Esophagus muscularis mucosa (tissue), 4 donors: ENCODE measurements around the gene FBXW9. TPM values are rescaled to one million over a fixed set of nuclear protein-coding genes. Genes with fewer than 3 reads are reported as not detected.

Source experiments
- DNase-seq: peaks from one replicate; pipeline ENCODE4 v3.0.0-alpha.2; 2017; ENCODE audit errors: extremely low spot score
- H3K27ac ChIP-seq, 4 donors: fragments of 200-600 bp; sonication (generic); replicated peaks in 1 of 4; 1 replicate in 3 of 4; 2 replicates in 1 of 4; pipeline ENCODE4 v1.5.1; 2016 to 2019; ENCODE audit warnings: mild to moderate bottlenecking in 1 of 4
- H3K27me3 ChIP-seq, 4 donors: fragments of 200-600 bp; sonication (generic); one replicate each; pipeline versions ENCODE4 v1.5.1 to v1.6.0; 2016 to 2019
- H3K36me3 ChIP-seq, 4 donors: fragments of 200-600 bp; sonication (generic); one replicate each; pipeline ENCODE4 v1.5.1; 2016 to 2019
- H3K4me1 ChIP-seq, 4 donors: fragments of 200-600 bp; sonication (generic); one replicate each; pipeline ENCODE4 v1.5.1; 2016 to 2019
- H3K4me3 ChIP-seq, 4 donors: fragments of 200-600 bp; sonication (generic); 1 replicate in 2 of 4; 2 replicates in 2 of 4; pipeline ENCODE4 v1.5.1; 2016 to 2019; ENCODE audit warnings: mild to moderate bottlenecking in 4 of 4, moderate library complexity in 1 of 4
- H3K9me3 ChIP-seq, 4 donors: fragments of 200-600 bp; sonication (generic); 1 replicate in 3 of 4; 2 replicates in 1 of 4; pipeline ENCODE4 v1.5.1; 2016 to 2019
- EP300 ChIP-seq: sonication (generic); formaldehyde crosslinking; IDR thresholded peaks from one replicate; pipeline ENCODE4 v1.6.1; 2017; ENCODE audit warnings: antibody characterized with exemption
- POLR2A ChIP-seq: fragments of 450-650 bp; IDR thresholded peaks from one replicate; pipeline ENCODE4 v1.6.1; 2017; ENCODE audit warnings: antibody characterized with exemption, moderate library complexity, mild to moderate bottlenecking, low read depth
- POLR2AphosphoS5 ChIP-seq, 2 donors: sonication (generic); formaldehyde crosslinking; IDR thresholded peaks; one replicate each; pipeline ENCODE4 v1.6.1; 2017; ENCODE audit warnings: antibody characterized with exemption in 2 of 2
- WGBS: methylation state at CpG from one replicate; pipeline ENCODE4 v1.1.5; 2018; 5-methylcytosine and 5-hydroxymethylcytosine counted together
- intact Hi-C: fragments of 100-400 bp; cut with DNase I; formaldehyde crosslinking; loops from one replicate; pipeline ENCODE4 v1.15.1; 2023
- total RNA-seq, 4 donors: library from RNA; depleted of rRNA; stranded (reverse); fragments of >200 nt; gene quantifications; one replicate each; pipeline versions ENCODE4 v1.1.0 to v1.2.1, GENCODE V29; 2016
- TF ChIP-seq, protein P1 (sequence below), 3 experiments: fragments of 200-600 bp in 2 of 3; fragments of 450-650 bp in 1 of 3; sonication (generic) in 2 of 3; IDR thresholded peaks; one replicate each; pipeline ENCODE4 v1.5.1; 2017 to 2019; ENCODE audit warnings: antibody characterized with exemption in 3 of 3, mild to moderate bottlenecking in 2 of 3, moderate library complexity in 1 of 3

Gene FBXW9
- 10 to 100 TPM in 1 of 4 donors, 1 to 10 TPM in 3; 4.3 to 10.6 (median 7.5) TPM for total RNA-seq

DNA sequence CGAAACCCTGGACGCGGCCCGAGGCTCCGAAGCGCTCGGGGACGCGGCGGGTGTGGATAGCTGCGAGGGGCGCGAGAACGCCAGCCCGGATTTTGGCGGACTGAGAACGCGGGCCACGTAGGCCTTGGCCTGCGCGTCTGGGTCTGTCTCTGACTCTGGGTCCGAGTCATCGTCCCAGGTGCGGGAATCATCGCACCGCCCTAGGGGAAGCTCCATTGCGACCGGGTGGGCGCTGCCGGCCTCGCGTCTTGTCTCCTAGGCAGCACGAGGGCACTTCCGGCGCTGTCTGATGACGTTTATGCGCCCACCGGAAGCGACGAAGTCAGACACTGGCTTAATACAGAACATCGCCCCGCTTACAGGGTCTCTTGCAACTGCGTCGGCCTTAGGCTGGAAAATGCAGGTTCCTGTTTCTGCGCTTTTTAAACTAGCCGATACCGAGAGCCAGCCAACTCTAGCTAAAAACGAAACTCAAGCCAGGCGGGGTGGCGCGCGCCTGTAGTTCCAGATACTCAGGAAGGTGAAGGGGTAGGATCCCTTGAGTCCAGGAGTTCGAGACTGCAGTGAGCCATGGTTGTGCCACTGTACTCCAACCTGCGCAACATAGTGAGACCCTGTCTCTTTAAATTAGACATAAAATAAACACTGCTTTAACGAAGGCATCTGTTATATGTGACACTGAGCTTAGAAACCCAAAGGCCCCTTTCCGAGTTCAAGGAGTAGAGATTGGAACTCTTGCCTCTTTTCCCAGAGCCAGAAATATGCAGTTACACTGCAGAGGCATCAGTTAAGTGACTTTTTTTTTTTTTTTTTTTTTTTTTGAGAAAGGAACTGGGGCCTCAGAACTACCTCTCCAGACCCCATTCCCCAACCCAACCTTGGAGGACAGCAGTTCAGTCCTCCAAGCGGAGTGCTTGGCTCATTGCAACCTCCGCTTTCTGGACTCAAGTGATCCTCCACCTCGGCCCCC lies at the start of gene FBXW9:
Gene FBXW9, minus strand, starts transcription at position 266 of the 970 bp plus-strand sequence. Its CDS starts 50 bp downstream, at position 216.
- Histone ChIP-seq H3K27me3 (no peaks in the 10 kb centered on the region), H3K36me3 (peaks cover 18 to 36% (median 28%) of the 10 kb centered on the region in 4 donors), H3K4me3 (peak within 1 kb of the TSS; percentile 67 to 90 (median 74)), H3K9me3 (no peaks in the 10 kb centered on the region), H3K27ac (peak within 1 kb of the TSS; percentile 82 to 94 (median 92)), H3K4me1 (peaks cover 16 to 24% (median 22%) of the 10 kb centered on the region in 4 donors)
- intact Hi-C loops = no loop called here
- WGBS = 18% methylated on average over 18 of the region's 59 CpGs
- TF ChIP-seq POLR2A (no peak), POLR2AphosphoS5 (IDR thresholded peaks at IDR 0.05) (peak; percentile 95 to 96), EP300 (no peak)
- TF ChIP-seq, protein P1, sequence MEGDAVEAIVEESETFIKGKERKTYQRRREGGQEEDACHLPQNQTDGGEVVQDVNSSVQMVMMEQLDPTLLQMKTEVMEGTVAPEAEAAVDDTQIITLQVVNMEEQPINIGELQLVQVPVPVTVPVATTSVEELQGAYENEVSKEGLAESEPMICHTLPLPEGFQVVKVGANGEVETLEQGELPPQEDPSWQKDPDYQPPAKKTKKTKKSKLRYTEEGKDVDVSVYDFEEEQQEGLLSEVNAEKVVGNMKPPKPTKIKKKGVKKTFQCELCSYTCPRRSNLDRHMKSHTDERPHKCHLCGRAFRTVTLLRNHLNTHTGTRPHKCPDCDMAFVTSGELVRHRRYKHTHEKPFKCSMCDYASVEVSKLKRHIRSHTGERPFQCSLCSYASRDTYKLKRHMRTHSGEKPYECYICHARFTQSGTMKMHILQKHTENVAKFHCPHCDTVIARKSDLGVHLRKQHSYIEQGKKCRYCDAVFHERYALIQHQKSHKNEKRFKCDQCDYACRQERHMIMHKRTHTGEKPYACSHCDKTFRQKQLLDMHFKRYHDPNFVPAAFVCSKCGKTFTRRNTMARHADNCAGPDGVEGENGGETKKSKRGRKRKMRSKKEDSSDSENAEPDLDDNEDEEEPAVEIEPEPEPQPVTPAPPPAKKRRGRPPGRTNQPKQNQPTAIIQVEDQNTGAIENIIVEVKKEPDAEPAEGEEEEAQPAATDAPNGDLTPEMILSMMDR (IDR thresholded peaks at IDR 0.05) = peak in 1 of 3 experiments; percentile 23
- DNase-seq = peak; percentile 100

DNA sequence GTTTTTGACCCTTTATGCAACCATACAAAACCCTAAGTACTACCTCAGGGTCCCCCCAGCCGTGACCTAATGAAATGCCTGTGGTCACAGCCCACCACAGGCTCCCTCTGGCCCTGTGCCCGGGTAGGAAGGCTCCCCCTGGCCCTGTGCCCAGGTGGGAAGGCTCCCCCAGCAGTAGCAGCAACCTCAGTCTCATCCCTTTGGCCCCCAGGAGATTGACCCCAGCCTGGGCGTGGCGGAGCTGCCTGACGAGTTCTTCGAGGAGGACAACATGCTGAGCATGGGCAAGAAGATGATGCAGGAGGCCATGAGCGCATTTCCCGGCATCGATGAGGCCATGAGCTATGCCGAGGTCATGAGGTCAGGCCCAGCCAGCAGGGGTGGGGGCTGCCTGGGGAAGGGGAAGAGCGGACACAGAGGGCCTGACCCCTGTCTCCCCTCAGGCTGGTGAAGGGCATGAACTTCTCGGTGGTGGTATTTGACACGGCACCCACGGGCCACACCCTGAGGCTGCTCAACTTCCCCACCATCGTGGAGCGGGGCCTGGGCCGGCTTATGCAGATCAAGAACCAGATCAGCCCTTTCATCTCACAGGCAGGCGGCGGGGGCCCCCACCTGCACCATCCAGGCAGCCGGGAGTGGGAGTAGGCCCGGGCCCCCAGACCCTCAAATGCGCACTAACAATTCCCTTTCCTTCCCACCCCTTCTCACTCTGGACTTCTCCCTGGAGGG lies 48.9 kb upstream of the FBXW9 start:
- Histone ChIP-seq H3K36me3 (peaks cover 38 to 82% (median 70%) of the 10 kb centered on the region in 4 donors), H3K4me1 (peaks cover 0 to 3% (median 0%) of the 10 kb centered on the region in 4 donors), H3K9me3 (peaks cover 0 to 9% (median 3%) of the 10 kb centered on the region in 4 donors), H3K27me3 (peaks cover 0 to 23% (median 0%) of the 10 kb centered on the region in 4 donors), H3K27ac (no peak overlapping the region), H3K4me3 (no peak overlapping the region)
- no peak for DNase-seq
- 85% methylated on average over 7 of the region's 22 CpGs for WGBS
- TF ChIP-seq POLR2A = no peak
- TF ChIP-seq, protein P1 (IDR thresholded peaks at IDR 0.05) = no peak
- TF ChIP-seq EP300 = no peak
- no peak for TF ChIP-seq POLR2AphosphoS5 (IDR thresholded peaks at IDR 0.05)
- intact Hi-C loops = no loop called here

DNA sequence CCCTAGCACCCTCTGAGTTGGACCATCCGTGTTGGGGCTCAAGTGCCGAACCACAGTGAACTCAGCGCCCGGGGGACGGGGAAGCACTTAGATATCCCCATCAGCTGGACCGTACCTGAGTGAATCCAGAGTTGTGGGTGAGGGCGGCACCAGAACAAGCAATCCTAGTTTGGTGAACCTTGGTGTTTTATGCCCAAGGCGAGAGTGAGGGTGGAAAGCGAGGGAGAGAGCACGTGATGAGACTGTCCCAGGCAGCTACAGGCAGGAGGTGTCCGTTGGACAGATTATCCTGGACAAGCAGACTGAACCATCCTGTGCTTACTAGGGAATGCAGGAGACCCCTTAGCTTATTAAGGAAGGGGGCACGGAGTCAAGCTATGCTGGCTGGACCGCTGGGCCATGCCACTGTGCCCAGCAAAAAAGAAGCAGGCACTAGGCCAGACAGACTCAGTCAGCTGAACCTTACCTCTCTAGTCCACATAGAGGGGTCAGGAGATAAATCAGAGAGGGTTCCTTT lies 41.5 kb upstream of the FBXW9 start:
- H3K9me3 ChIP-seq = no peaks in the 10 kb centered on the region
- peaks cover 26 to 43% (median 36%) of the 10 kb centered on the region in 4 donors for H3K4me1 ChIP-seq
- H3K27me3 ChIP-seq = no peaks in the 10 kb centered on the region
- DNase-seq = no peak
- WGBS = 10% methylated on average over 13 of the region's 13 CpGs
- intact Hi-C loops = no loop called here
- H3K36me3 ChIP-seq = peaks cover 4 to 46% (median 42%) of the 10 kb centered on the region in 4 donors
- H3K4me3 ChIP-seq = peak overlapping the region; percentile 68 to 73 (median 69)
- TF ChIP-seq POLR2AphosphoS5 (IDR thresholded peaks at IDR 0.05) = no peak
- no peak for TF ChIP-seq EP300
- no peak for TF ChIP-seq POLR2A
- TF ChIP-seq, protein P1 (IDR thresholded peaks at IDR 0.05) = no peak
- peak overlapping the region; percentile 84 to 87 (median 84) for H3K27ac ChIP-seq

DNA sequence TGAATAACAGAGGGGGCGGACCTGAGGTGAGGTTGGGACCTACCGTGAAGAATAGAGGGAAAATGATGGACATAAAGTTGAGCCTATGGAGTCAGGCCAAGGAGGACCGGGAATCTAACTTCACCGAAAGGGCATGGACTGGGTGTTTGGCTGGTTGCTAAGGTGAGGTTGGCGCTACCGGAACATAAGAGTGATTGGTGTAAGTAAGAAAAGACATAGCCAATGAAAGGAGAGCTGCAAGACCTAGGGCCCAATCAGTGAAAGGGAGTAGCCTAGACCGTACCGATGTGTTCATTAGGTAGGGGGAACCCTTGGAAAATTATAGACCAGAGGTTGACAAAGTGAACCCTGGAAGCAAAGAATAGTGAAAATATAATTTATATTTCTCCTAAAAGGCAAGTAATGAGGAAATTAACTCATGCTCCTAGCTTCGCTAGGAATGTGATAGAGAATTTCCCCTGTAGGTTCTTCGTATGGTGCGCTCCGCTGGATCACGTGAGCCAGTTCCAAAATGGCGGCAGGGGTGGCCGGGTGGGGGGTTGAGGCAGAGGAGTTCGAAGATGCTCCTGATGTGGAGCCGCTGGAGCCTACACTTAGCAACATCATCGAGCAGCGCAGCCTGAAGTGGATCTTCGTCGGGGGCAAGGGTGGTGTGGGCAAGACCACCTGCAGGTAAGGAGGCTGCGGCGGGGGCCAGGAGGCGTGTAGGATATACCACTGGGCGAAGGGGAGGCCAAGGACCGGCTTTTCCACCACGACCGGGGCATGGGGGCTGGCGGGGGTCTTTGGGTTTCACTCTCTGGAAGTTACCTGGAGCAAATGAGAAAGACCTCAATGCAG lies 40.8 kb upstream of the FBXW9 start, which contains the start of gene GET3:
Gene GET3, plus strand, starts transcription at position 503 of the 840 bp plus-strand sequence. Its CDS starts 9 bp downstream, at position 512.
- TF ChIP-seq POLR2AphosphoS5 (IDR thresholded peaks at IDR 0.05) (peak; percentile 65 to 68), EP300 (no peak), POLR2A (no peak)
- TF ChIP-seq, protein P1 (IDR thresholded peaks at IDR 0.05) = peak in 2 of 3 experiments; percentile 6 to 8
- intact Hi-C loops = no loop called here
- DNase-seq = peak; percentile 99
- Histone ChIP-seq H3K4me1 (peaks cover 33 to 49% (median 43%) of the 10 kb centered on the region in 4 donors), H3K9me3 (no peaks in the 10 kb centered on the region), H3K4me3 (peak within 1 kb of the TSS; percentile 68 to 73 (median 69)), H3K36me3 (peaks cover 4 to 41% (median 36%) of the 10 kb centered on the region in 4 donors), H3K27me3 (no peaks in the 10 kb centered on the region), H3K27ac (peak within 1 kb of the TSS; percentile 84 to 87 (median 84))
- WGBS = under 1% methylated on average over 28 of the region's 29 CpGs
